Adrenal gland (tissue), 12 donors: ENCODE results near the gene NUSAP1. TPM values are rescaled to one million over a fixed set of nuclear protein-coding genes. Genes with fewer than 3 reads are reported as not detected.
A peak's percentile ranks its signal among the peaks of the same experiment; 100 is the strongest.

Source experiments
- DNase-seq, 7 donors: peaks; one replicate each; pipeline ENCODE4 v3.0.0-alpha.2; 2019 to 2020
- H3K27ac ChIP-seq, 5 donors: fragments of 200-600 bp; sonication (generic) in 4 of 5; 1 replicate in 3 of 5; 2 replicates in 2 of 5; pipeline versions ENCODE4 v1.5.1 to v1.8.0; 2016 to 2020; ENCODE audit warnings: mild to moderate bottlenecking in 1 of 5
- H3K27me3 ChIP-seq: fragments of 200-600 bp; 2 replicates; pipeline ENCODE4 v1.8.0; 2021
- H3K36me3 ChIP-seq, 2 donors: fragments of 200-600 bp; replicated peaks in 1 of 2; 1 replicate in 1 of 2; 2 replicates in 1 of 2; pipeline versions ENCODE4 v1.5.1 to v1.8.0; 2018 to 2022
- H3K4me1 ChIP-seq, 2 donors: fragments of 200-600 bp; replicated peaks in 1 of 2; 1 replicate in 1 of 2; 2 replicates in 1 of 2; pipeline versions ENCODE4 v1.5.1 to v1.8.0; 2018 to 2021
- H3K4me3 ChIP-seq, 4 donors: fragments of 200-600 bp; sonication (generic) in 3 of 4; one replicate each; pipeline ENCODE4 v1.5.1; 2016 to 2018
- H3K9me3 ChIP-seq, 3 donors: fragments of 200-600 bp; sonication (generic) in 1 of 3; replicated peaks in 1 of 3; 1 replicate in 2 of 3; 2 replicates in 1 of 3; pipeline versions ENCODE4 v1.5.1 to v1.8.0; 2016 to 2021
- POLR2A ChIP-seq, 2 donors: fragments of 450-650 bp; IDR thresholded peaks; one replicate each; pipeline ENCODE4 v1.6.1; 2017; ENCODE audit warnings: antibody characterized with exemption in 2 of 2, mild to moderate bottlenecking in 2 of 2, moderate library complexity in 1 of 2
- WGBS, 4 donors: extraction: QIAGEN DNeasy Blood & Tissue Kit in 2 of 4; methylation state at CpG; one replicate each; pipeline versions ENCODE4 v1.1.5 to v1.1.7; 2013 to 2017; 5-methylcytosine and 5-hydroxymethylcytosine counted together
- intact Hi-C, 2 donors: fragments of 100-400 bp; cut with DNase I; formaldehyde crosslinking; loops; one replicate each; pipeline versions ENCODE4 v1.14.1 to v1.15.0; 2022 to 2023
- polyA plus RNA-seq, 3 donors: library from polyadenylated mRNA; stranded (reverse); fragments of 200-250 nt in 2 of 3; fragments of 350-450 nt in 1 of 3; fragmentation: Illumina TruSeq in 1 of 3; extraction: RNeasy Lipid Tissue Mini Kit (QIAGEN cat#74804) in 1 of 3; gene quantifications; one replicate each; pipeline ENCODE4 v1.2.3, GENCODE V29; 2013 to 2014
- total RNA-seq, 9 donors: library from RNA; depleted of rRNA in 4 of 9; stranded (reverse); fragments of >200 nt in 4 of 9; fragments of 120-200 nt in 1 of 9; fragmentation: NEBNext Ultra II Directional in 1 of 9; extraction: Animal tissue kit (Norgen Biotek cat#: 25700) in 1 of 9; gene quantifications; one replicate each; pipeline versions ENCODE4 v1.1.0 to v1.2.4, GENCODE V29; 2013 to 2023
- TF ChIP-seq, protein P1 (sequence below), 6 experiments: fragments of 450-650 bp in 4 of 6; fragments of 200-600 bp in 2 of 6; sonication (generic) in 1 of 6; IDR thresholded peaks; 1 replicate in 5 of 6; 2 replicates in 1 of 6; pipeline versions ENCODE4 v1.5.1 to v1.8.0; 2016 to 2021; ENCODE audit warnings: antibody characterized with exemption in 6 of 6, mild to moderate bottlenecking in 2 of 6, moderate library complexity in 1 of 6
- donor health status: healthy with polysubstance abuse.
- donor health status: Bipolar disorder and iron deficiency.
- donor health status: DM: yes; HTN: yes; CAD: no.
- donor health status: DM: no; HTN: no; CAD: no.
- donor health status: DM: no; HTN: no; CAD: no.
- donor health status: DM: yes; HTN: yes; CAD: no.

NUSAP1 gene
- total and polyA plus RNA-seq, 12 donors, result 6.5 to 74.3 (median 22.4) TPM

DNA sequence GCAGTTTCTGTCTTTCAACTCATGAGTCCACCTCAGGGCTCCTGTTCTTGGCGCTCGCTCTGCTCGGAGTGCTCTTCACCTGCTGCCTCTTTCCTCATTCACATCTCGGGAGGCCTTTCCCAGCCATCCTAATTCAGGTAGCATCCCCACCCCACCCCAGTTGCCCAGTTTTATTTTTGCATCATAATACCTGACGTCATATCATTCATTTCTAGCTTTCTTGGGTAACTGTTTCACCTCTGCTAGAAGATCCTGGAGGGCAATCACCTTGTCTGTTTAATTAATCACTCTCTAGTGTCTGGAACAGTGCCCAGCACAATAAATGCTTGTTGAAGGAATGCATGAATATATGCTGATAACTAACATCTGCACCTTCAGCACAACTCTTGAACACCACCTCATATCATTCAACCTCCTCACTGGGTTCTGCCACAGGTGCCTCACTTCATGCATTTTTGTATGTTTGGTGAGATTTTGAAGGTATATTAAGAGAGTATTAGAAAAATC, 7.6 kb downstream of the NUSAP1 start:
- TF ChIP-seq, protein P1, sequence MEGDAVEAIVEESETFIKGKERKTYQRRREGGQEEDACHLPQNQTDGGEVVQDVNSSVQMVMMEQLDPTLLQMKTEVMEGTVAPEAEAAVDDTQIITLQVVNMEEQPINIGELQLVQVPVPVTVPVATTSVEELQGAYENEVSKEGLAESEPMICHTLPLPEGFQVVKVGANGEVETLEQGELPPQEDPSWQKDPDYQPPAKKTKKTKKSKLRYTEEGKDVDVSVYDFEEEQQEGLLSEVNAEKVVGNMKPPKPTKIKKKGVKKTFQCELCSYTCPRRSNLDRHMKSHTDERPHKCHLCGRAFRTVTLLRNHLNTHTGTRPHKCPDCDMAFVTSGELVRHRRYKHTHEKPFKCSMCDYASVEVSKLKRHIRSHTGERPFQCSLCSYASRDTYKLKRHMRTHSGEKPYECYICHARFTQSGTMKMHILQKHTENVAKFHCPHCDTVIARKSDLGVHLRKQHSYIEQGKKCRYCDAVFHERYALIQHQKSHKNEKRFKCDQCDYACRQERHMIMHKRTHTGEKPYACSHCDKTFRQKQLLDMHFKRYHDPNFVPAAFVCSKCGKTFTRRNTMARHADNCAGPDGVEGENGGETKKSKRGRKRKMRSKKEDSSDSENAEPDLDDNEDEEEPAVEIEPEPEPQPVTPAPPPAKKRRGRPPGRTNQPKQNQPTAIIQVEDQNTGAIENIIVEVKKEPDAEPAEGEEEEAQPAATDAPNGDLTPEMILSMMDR (IDR thresholded peaks at IDR 0.05), result no peak
- no peak for TF ChIP-seq POLR2A (IDR thresholded peaks at IDR 0.05)
- no peaks in the 10 kb centered on the region for H3K4me1 ChIP-seq
- 89 to 93% (median 92%) methylated on average over 5 of the region's 5 CpGs for WGBS, 4 donors
- no peak overlapping the region for H3K4me3 ChIP-seq
- intact Hi-C loops, result no loop called here
- H3K36me3 ChIP-seq, result no peaks in the 10 kb centered on the region
- H3K9me3 ChIP-seq, result no peaks in the 10 kb centered on the region
- DNase-seq, result no peak
- H3K27me3 ChIP-seq, result no peaks in the 10 kb centered on the region
- H3K27ac ChIP-seq, result no peak overlapping the region

DNA sequence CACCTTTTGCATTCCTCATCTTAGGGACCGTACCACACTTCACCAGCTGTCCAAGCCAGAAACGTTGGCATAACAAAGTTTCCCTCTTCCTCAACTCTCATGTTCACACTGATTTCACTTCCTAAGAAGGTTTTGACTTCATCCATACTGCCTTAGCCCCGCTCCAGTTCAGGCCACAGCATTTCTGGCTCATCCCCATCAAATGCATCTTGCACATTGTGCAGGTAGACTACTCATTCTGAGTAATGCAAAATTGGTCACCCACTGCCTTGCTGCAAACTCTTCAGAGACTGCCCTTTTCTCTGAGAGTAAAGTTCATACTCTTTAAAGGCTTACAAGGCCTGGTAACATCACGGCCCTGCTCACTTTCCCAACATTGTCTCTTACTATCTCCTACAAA, 8.8 kb downstream of the NUSAP1 start:
- 62 to 93% (median 84%) methylated on average over 4 of the region's 4 CpGs for WGBS, 4 donors
- intact Hi-C loops, result no loop called here

DNA sequence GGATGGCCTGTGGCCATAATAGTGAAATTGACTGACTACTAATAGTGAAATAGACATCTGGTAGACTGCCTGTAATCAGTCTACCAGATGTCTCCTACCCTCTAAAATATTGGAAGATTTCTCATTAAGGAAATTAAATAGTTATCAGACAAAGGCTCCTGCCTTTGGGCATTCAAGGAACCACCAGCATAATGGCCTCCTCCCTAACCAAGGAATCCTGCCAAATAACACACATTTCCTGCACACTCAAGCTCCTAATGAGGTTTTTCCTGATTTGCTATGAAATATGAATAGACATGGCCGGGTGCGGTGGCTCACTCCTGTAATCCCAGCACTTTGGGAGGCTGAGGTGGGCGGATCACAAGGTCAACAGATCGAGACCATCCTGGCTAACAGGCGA, 14.6 kb downstream of the NUSAP1 start:
- Histone ChIP-seq H3K36me3 (no peaks in the 10 kb centered on the region), H3K27me3 (no peaks in the 10 kb centered on the region), H3K4me1 (peaks cover 23 to 26% of the 10 kb centered on the region in 2 donors), H3K9me3 (no peaks in the 10 kb centered on the region), H3K4me3 (no peak overlapping the region), H3K27ac (no peak overlapping the region)
- DNase-seq, result no peak
- intact Hi-C loops, result no loop called here
- 91 to 98% (median 92%) methylated on average over 3 to 5 of the region's 5 CpGs for WGBS, 4 donors
- TF ChIP-seq, protein P1 (IDR thresholded peaks at IDR 0.05), result no peak
- TF ChIP-seq POLR2A (IDR thresholded peaks at IDR 0.05), result no peak

More for the DNA sequence above, 8.8 kb downstream of the NUSAP1 start:
- no peaks in the 10 kb centered on the region for H3K9me3 ChIP-seq
- TF ChIP-seq, protein P1 (IDR thresholded peaks at IDR 0.05), result no peak
- no peak for TF ChIP-seq POLR2A (IDR thresholded peaks at IDR 0.05)
- DNase-seq, result no peak
- H3K4me1 ChIP-seq, result no peaks in the 10 kb centered on the region
- H3K4me3 ChIP-seq, result no peak overlapping the region
- no peak overlapping the region for H3K27ac ChIP-seq
- no peaks in the 10 kb centered on the region for H3K27me3 ChIP-seq
- no peaks in the 10 kb centered on the region for H3K36me3 ChIP-seq

DNA sequence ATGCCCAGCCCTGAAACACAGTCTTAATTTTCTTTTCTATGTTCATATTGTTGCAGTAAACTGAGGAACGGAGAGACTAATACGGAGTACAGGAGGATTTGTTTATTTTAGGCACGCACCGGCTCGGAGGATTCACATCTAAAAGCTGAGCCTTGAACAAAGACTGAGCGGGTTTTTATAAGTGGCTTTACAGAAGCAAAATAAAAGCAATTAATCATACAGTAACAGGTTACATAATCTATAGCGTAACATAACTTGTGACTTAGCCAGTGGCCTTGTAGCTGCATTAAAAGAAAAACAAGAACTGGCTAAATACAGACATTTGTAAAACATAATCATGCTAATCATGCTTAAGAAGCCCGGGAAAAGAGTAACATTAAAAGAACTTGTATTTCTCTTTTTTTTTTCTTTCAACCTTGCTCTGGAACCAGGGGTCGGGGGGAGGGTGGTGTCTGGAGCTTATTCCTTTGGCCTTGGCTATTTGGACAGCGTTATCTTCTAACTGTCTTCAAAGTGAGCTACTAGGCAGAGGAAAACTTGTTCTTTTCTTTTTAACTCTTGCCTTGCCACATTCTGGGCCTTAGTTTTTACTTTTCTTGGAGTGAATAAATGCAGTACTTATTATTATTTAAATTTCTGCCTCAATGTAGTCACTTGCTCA, 17.5 kb downstream of the NUSAP1 start:
- Histone ChIP-seq H3K36me3 (no peaks in the 10 kb centered on the region), H3K27ac (peak overlapping the region; percentile 66 to 91 (median 90)), H3K4me1 (peaks cover 26 to 28% of the 10 kb centered on the region in 2 donors), H3K9me3 (no peaks in the 10 kb centered on the region), H3K4me3 (peak overlapping the region in 1 of 4 donors; percentile 31), H3K27me3 (no peaks in the 10 kb centered on the region)
- 39 to 48% (median 43%) methylated on average over 10 of the region's 10 CpGs for WGBS, 4 donors
- TF ChIP-seq POLR2A (IDR thresholded peaks at IDR 0.05), result peak in 1 of 2 donors; percentile 73
- TF ChIP-seq, protein P1 (IDR thresholded peaks at IDR 0.05), result no peak
- intact Hi-C loops, result no loop called here
- DNase-seq, result peak; percentile 37 to 68 (median 52)
